Skeletal muscle cell (primary cell): ENCODE measurements around the gene CLEC11A.

ENCODE experiments used
- DNase-seq: peaks from one replicate; pipeline ENCODE4 v3.0.0-alpha.2; 2010; ENCODE audit warnings: low read depth
- H3K4me3 ChIP-seq: 2 replicates; pipeline ENCODE4 v1.5.1; 2011; ENCODE audit warnings: low read depth, mild to moderate bottlenecking, control low read depth, low read length, moderate library complexity

The CLEC11A gene

GRCh38 chr19:50723069-50723468 is at the start of gene CLEC11A:
Gene CLEC11A (plus strand): TSS chr19:50723364. CDS start chr19:50723526, 162 bp downstream.
- H3K4me3 ChIP-seq, result peak within 1 kb of the TSS; percentile 73
- peak; percentile 38 for DNase-seq

- no peak overlapping the region for H3K4me3 ChIP-seq
- DNase-seq, result no peak
These were observed 46.5 kb upstream of the CLEC11A start for GRCh38 chr19:50676625-50677197.

GRCh38 chr19:50677636-50678035 is 45.5 kb upstream of the CLEC11A start:
- DNase-seq, result no peak

GRCh38 chr19:50678323-50678722 is 44.8 kb upstream of the CLEC11A start:
- H3K4me3 ChIP-seq, result no peak overlapping the region
- no peak for DNase-seq

More at GRCh38 chr19:50677636-50678035, 45.5 kb upstream of the CLEC11A start:
- H3K4me3 ChIP-seq, result no peak overlapping the region

GRCh38 chr19:50679177-50680125 is 43.7 kb upstream of the CLEC11A start:
- no peak overlapping the region for H3K4me3 ChIP-seq

GRCh38 chr19:50686310-50687032 is 36.7 kb upstream of the CLEC11A start:
- DNase-seq, result no peak
- no peak overlapping the region for H3K4me3 ChIP-seq

More at GRCh38 chr19:50679177-50680125, 43.7 kb upstream of the CLEC11A start:
- peak; percentile 19 for DNase-seq

GRCh38 chr19:50688766-50689165 is 34.4 kb upstream of the CLEC11A start:
- no peak for DNase-seq

GRCh38 chr19:50690439-50690838 is 32.7 kb upstream of the CLEC11A start:
- H3K4me3 ChIP-seq, result no peak overlapping the region
- DNase-seq, result no peak

More at GRCh38 chr19:50688766-50689165, 34.4 kb upstream of the CLEC11A start:
- H3K4me3 ChIP-seq, result no peak overlapping the region

- no peak overlapping the region for H3K4me3 ChIP-seq
- no peak for DNase-seq
These were observed 29.8 kb upstream of the CLEC11A start for GRCh38 chr19:50693064-50693975.

- no peak overlapping the region for H3K4me3 ChIP-seq
- no peak for DNase-seq
These were observed 28.4 kb upstream of the CLEC11A start for GRCh38 chr19:50694815-50695145.

GRCh38 chr19:50695251-50696093 is 27.7 kb upstream of the CLEC11A start:
- H3K4me3 ChIP-seq, result no peak overlapping the region
- DNase-seq, result no peak

- no peak for DNase-seq
- no peak overlapping the region for H3K4me3 ChIP-seq
These were observed 27.1 kb upstream of the CLEC11A start for GRCh38 chr19:50696094-50696483.

- no peak for DNase-seq
- no peak overlapping the region for H3K4me3 ChIP-seq
These were observed 25.6 kb upstream of the CLEC11A start for GRCh38 chr19:50697414-50698124.

GRCh38 chr19:50701367-50701985 is 21.7 kb upstream of the CLEC11A start:
- DNase-seq, result no peak
- H3K4me3 ChIP-seq, result no peak overlapping the region

GRCh38 chr19:50702158-50702870 is 20.9 kb upstream of the CLEC11A start:
- H3K4me3 ChIP-seq, result peak overlapping the region; percentile 13
- DNase-seq, result no peak
